Lower leg skin (tissue), 4 donors: ENCODE results near the gene C12orf43. TPM values are rescaled to one million over a fixed set of nuclear protein-coding genes. Genes with fewer than 3 reads are reported as not detected.

Experiments used
- DNase-seq, 2 donors: peaks; one replicate each; pipeline ENCODE4 v3.0.0-alpha.2; 2019; ENCODE audit warnings: low spot score in 2 of 2
- H3K4me3 ChIP-seq: fragments of 200-600 bp; sonication (generic); 2 replicates; pipeline ENCODE4 v1.5.1; 2017; ENCODE audit warnings: mild to moderate bottlenecking, low read depth; ENCODE audit not compliant: poor library complexity, severe bottlenecking
- CTCF ChIP-seq, 3 donors: fragments of 450-650 bp; IDR thresholded peaks; one replicate each; pipeline ENCODE4 v1.5.1; 2016; ENCODE audit warnings: antibody characterized with exemption in 3 of 3, mild to moderate bottlenecking in 3 of 3, moderate library complexity in 2 of 3
- POLR2A ChIP-seq, 2 donors: fragments of 450-650 bp; IDR thresholded peaks; one replicate each; pipeline ENCODE4 v1.6.1; 2016 to 2017; ENCODE audit warnings: antibody characterized with exemption in 2 of 2, mild to moderate bottlenecking in 1 of 2, moderate library complexity in 1 of 2
- WGBS, 2 donors: methylation state at CpG; one replicate each; pipeline ENCODE4 v1.1.5; 2018; 5-methylcytosine and 5-hydroxymethylcytosine counted together
- intact Hi-C: fragments of 100-400 bp; cut with DNase I; formaldehyde crosslinking; loops from one replicate; pipeline ENCODE4 v1.15.0; 2023; ENCODE audit warnings: low total_unique reads
- total RNA-seq, 4 donors: library from RNA; depleted of rRNA; stranded (reverse); fragments of >200 nt; gene quantifications; one replicate each; pipeline ENCODE4 v1.1.0, GENCODE V29; 2016

Gene C12orf43
- total RNA-seq, 4 donors from 2014 or later, result 4.3 to 8.9 (median 6.1) TPM

GRCh38 chr12:120999191-121000120, 16.8 kb downstream of the C12orf43 start:
- WGBS, 2 donors, result 55 to 59% methylated on average over 21 to 23 of the region's 23 CpGs
- DNase-seq, result no peak
- no peak overlapping the region for H3K4me3 ChIP-seq
- intact Hi-C loops, result no loop called here
- TF ChIP-seq POLR2A (IDR thresholded peaks at IDR 0.05) (no peak), CTCF (IDR thresholded peaks at IDR 0.05) (no peak)

- WGBS, 2 donors, result 79 to 89% methylated on average over 3 of the region's 3 CpGs
- H3K4me3 ChIP-seq, result no peak overlapping the region
- intact Hi-C loops, result no loop called here
- DNase-seq, result no peak
- TF ChIP-seq POLR2A (IDR thresholded peaks at IDR 0.05), result no peak
- no peak for TF ChIP-seq CTCF (IDR thresholded peaks at IDR 0.05)
Observed at GRCh38 chr12:120998435-120998834, 17.9 kb downstream of the C12orf43 start.

- H3K4me3 ChIP-seq, result no peak overlapping the region
- no peak for TF ChIP-seq CTCF (IDR thresholded peaks at IDR 0.05)
- TF ChIP-seq POLR2A (IDR thresholded peaks at IDR 0.05), result no peak
- no peak for DNase-seq
- WGBS, 2 donors, result 80 to 88% methylated on average over 8 to 9 of the region's 9 CpGs
- intact Hi-C loops, result no loop called here
Observed at GRCh38 chr12:120997448-120997847, 18.8 kb downstream of the C12orf43 start.

GRCh38 chr12:120996133-120996746, 20.0 kb downstream of the C12orf43 start:
- WGBS, 2 donors, result 78 to 88% methylated on average over 11 of the region's 11 CpGs
- intact Hi-C loops, result no loop called here
- TF ChIP-seq POLR2A (IDR thresholded peaks at IDR 0.05), result no peak
- no peak for TF ChIP-seq CTCF (IDR thresholded peaks at IDR 0.05)
- no peak overlapping the region for H3K4me3 ChIP-seq
- no peak for DNase-seq

GRCh38 chr12:120994589-120995337, 21.5 kb downstream of the C12orf43 start:
- no peak overlapping the region for H3K4me3 ChIP-seq
- no peak for DNase-seq
- no peak for TF ChIP-seq CTCF (IDR thresholded peaks at IDR 0.05)
- TF ChIP-seq POLR2A (IDR thresholded peaks at IDR 0.05), result no peak
- 92 to 94% methylated on average over 2 of the region's 2 CpGs for WGBS, 2 donors
- intact Hi-C loops, result no loop called here
